Measurements from ENCODE around the gene MTMR10. TPM values are rescaled to one million over a fixed set of nuclear protein-coding genes. Genes with fewer than 3 reads are reported as not detected.

The MTMR10 gene
- total RNA-seq, 1 donor from 2014 or later, result 4.5 TPM

DNA sequence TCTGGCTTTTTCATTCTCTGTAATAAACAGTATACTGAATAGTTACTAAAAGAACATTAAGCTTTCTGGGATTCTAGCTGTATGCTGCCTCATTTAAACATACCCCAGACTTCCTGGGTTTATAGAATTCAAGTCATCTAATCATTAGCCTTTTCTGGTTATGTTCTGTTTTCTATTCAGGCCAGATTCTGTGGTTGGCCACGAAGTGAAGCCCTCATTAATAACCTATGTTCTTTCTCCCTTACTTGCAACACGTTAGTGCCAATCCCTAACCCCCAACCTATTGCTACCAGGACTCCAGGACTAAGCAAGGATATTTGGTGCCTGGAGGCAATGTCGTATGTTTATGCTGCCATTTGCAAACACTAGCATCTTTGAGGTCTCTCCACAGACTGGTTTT is 28.6 kb upstream of the MTMR10 start:
- TF ChIP-seq, protein P1, sequence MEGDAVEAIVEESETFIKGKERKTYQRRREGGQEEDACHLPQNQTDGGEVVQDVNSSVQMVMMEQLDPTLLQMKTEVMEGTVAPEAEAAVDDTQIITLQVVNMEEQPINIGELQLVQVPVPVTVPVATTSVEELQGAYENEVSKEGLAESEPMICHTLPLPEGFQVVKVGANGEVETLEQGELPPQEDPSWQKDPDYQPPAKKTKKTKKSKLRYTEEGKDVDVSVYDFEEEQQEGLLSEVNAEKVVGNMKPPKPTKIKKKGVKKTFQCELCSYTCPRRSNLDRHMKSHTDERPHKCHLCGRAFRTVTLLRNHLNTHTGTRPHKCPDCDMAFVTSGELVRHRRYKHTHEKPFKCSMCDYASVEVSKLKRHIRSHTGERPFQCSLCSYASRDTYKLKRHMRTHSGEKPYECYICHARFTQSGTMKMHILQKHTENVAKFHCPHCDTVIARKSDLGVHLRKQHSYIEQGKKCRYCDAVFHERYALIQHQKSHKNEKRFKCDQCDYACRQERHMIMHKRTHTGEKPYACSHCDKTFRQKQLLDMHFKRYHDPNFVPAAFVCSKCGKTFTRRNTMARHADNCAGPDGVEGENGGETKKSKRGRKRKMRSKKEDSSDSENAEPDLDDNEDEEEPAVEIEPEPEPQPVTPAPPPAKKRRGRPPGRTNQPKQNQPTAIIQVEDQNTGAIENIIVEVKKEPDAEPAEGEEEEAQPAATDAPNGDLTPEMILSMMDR (IDR thresholded peaks at IDR 0.05), result no peak
- Histone ChIP-seq H3K27ac (no peak overlapping the region), H3K36me3 (no peaks in the 10 kb centered on the region), H3K4me1 (no peaks in the 10 kb centered on the region), H3K9me3 (no peaks in the 10 kb centered on the region), H3K4me3 (no peak overlapping the region), H3K27me3 (no peaks in the 10 kb centered on the region)
- intact Hi-C loops (cut with DNase I), result no loop called here
- no peak for DNase-seq (ENCODE audit: low spot score in 2 of 2)

DNA sequence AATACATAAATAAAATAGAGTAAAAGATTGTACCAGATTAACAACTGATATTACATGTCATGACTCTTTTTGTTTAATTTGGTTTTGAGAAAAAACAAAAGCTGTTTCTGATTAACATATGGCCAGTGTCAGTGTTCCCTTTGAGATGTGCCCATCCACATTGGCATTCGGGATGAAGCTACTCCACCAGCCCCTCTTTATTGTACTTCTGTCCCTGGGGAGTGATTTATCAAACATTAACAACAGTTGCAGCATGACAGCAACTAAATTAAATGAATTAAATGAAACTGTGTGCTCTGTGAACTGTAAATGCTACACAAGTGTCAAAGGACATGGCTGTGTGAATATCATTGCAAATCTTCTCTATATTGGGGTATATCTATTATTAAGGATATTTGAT is 25.9 kb upstream of the MTMR10 start:
- no peaks in the 10 kb centered on the region for H3K36me3 ChIP-seq
- intact Hi-C loops (cut with DNase I), result no loop called here
- H3K4me1 ChIP-seq, result no peaks in the 10 kb centered on the region
- TF ChIP-seq, protein P1 (IDR thresholded peaks at IDR 0.05), result no peak
- no peak overlapping the region for H3K4me3 ChIP-seq
- no peaks in the 10 kb centered on the region for H3K27me3 ChIP-seq
- no peak overlapping the region for H3K27ac ChIP-seq
- H3K9me3 ChIP-seq, result peaks cover 7 to 8% of the 10 kb centered on the region in 2 donors
- no peak for DNase-seq (ENCODE audit: low spot score in 2 of 2)

DNA sequence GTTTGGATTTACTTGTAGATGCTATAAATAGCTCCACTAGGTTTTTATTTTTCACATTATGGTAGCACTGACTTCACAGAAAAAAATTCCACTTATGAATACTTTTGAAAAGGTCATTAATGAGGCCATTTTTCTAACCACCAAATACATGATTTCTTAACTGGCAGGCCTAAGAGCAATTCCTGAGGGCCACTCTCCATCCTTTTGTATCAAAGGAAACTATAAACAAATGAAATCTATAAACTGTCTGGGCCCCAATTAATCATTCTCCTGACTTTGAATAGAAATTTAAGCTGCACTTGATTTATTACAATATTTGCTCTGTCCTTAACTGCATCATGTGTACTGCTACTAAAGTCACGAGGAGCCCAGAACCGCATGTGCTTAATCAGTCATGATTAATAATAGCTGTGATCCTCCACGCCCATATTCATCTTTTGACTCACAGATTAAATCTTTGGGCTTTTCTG is 25.1 kb upstream of the MTMR10 start:
- Histone ChIP-seq H3K9me3 (peaks cover 10 to 14% of the 10 kb centered on the region in 2 donors), H3K36me3 (no peaks in the 10 kb centered on the region), H3K4me1 (no peaks in the 10 kb centered on the region), H3K27me3 (no peaks in the 10 kb centered on the region), H3K27ac (no peak overlapping the region), H3K4me3 (no peak overlapping the region)
- TF ChIP-seq, protein P1 (IDR thresholded peaks at IDR 0.05), result no peak
- intact Hi-C loops (cut with DNase I), result no loop called here
- DNase-seq (ENCODE audit: low spot score in 2 of 2), result no peak

DNA sequence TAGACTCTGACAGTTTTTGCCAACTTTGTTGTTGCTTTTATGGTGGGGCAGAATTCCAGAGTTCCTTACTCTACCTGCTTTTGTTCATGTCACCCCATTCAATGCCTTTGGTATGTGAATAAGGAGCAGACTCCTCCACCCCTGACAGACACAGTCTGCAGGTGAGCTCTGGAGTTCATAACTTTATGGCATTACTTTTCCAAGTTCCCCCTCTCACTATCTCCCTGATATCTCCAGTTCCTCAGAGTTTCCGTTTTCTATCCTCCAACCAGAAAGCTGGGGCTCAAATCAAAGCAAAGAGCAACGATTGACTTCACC is 23.1 kb upstream of the MTMR10 start:
- no peak for DNase-seq (ENCODE audit: low spot score in 2 of 2)
- H3K4me3 ChIP-seq, result no peak overlapping the region
- no peaks in the 10 kb centered on the region for H3K27me3 ChIP-seq
- intact Hi-C loops (cut with DNase I), result no loop called here
- H3K4me1 ChIP-seq, result no peaks in the 10 kb centered on the region
- TF ChIP-seq, protein P1 (IDR thresholded peaks at IDR 0.05), result no peak
- no peak overlapping the region for H3K27ac ChIP-seq
- peaks cover 10 to 24% of the 10 kb centered on the region in 2 donors for H3K9me3 ChIP-seq
- no peaks in the 10 kb centered on the region for H3K36me3 ChIP-seq

DNA sequence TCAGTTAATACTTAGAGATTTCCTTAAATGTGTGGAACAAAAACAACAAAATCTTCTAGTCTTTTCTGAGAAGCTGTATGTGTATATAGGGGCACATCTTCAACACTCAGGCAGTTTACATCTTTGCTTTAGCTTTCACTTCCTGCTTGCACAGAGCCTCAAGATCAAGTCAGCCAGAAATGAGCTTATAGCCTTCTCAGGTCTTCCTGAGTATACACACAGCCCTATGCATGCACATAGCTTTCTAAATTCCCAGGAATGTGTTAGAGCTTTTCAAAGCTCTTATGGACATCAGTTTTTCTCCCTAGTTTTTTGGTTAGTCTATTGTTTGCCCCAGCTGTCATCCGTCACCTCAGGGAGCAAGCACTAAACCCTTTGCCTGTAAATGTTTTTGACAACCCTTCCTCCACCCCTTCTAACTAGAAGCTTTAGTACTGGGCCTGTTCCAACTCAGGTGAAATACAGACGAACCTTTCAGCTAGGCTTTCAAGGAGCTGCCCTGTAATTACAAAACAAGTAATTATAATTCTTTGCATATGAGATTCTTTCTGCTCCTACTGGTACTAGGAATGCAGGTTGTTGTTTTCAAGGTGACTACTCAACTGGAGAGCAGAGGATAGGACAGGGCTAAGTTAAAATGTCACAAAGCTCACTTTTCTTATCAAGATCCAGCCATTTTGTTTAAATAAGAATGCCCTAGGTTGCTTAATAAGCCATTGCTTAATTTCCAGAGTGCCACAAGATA is 22.6 kb upstream of the MTMR10 start:
- Histone ChIP-seq H3K27me3 (no peaks in the 10 kb centered on the region), H3K4me3 (no peak overlapping the region), H3K36me3 (no peaks in the 10 kb centered on the region), H3K4me1 (no peaks in the 10 kb centered on the region), H3K27ac (no peak overlapping the region), H3K9me3 (peaks cover 10 to 24% of the 10 kb centered on the region in 2 donors)
- no peak for DNase-seq (ENCODE audit: low spot score in 2 of 2)
- TF ChIP-seq, protein P1 (IDR thresholded peaks at IDR 0.05), result no peak
- intact Hi-C loops (cut with DNase I), result no loop called here
